ENCODE results near the gene PHTF2.

GRCh38 chr7:77923419-77923818 is 124.8 kb downstream of the PHTF2 start:
- TF ChIP-seq CTCF (IDR thresholded peaks at IDR 0.05; ENCODE audit: low read depth, low read length, poor library complexity, severe bottlenecking) (no peak), EZH2phosphoT487 (IDR thresholded peaks at IDR 0.05; ENCODE audit: borderline replicate concordance, low read length) (no peak)
